OCI-LY1 (cell line): ENCODE results near the gene NATD1.
A peak's percentile ranks its signal among the peaks of the same experiment; 100 is the strongest.

ENCODE experiments used
- H2AFZ ChIP-seq: fragments of 200-600 bp; sonication (generic), shearing (Covaris generic); 2 replicates; pipeline ENCODE4 v1.6.0; 2014; ENCODE audit warnings: antibody characterized with exemption, mild to moderate bottlenecking, low read length
- H3F3A ChIP-seq: fragments of 200-600 bp; sonication (generic), shearing (Covaris generic); 2 replicates; pipeline ENCODE4 v1.6.0; 2014; ENCODE audit warnings: mild to moderate bottlenecking, antibody characterized with exemption, low read length, moderate library complexity; ENCODE audit not compliant: insufficient read depth
- H3K27ac ChIP-seq: fragments of 200-600 bp; sonication (generic); 2 replicates; pipeline ENCODE4 v1.5.1; 2014; ENCODE audit warnings: low read length, mixed run types, mild to moderate bottlenecking, low read depth; ENCODE audit not compliant: poor library complexity, severe bottlenecking
- H3K27me3 ChIP-seq: fragments of 200-600 bp; sonication (generic); 2 replicates; pipeline ENCODE4 v1.6.0; 2014; ENCODE audit warnings: antibody characterized with exemption, mild to moderate bottlenecking, low read length, moderate library complexity; ENCODE audit not compliant: insufficient read depth
- H3K36me3 ChIP-seq: fragments of 200-600 bp; sonication (generic); 2 replicates; pipeline ENCODE4 v1.6.1; 2014; ENCODE audit warnings: mild to moderate bottlenecking, antibody characterized with exemption, low read length, moderate library complexity, mixed read lengths; ENCODE audit not compliant: insufficient read depth
- H3K4me1 ChIP-seq: fragments of 200-600 bp; sonication (generic); 2 replicates; pipeline ENCODE4 v1.5.1; 2014; ENCODE audit warnings: mild to moderate bottlenecking, low read length, moderate library complexity; ENCODE audit not compliant: insufficient read depth, severe bottlenecking
- H3K4me2 ChIP-seq: fragments of 200-600 bp; sonication (generic), shearing (Covaris generic); 2 replicates; pipeline ENCODE4 v1.6.1; 2014; ENCODE audit warnings: low read length
- H3K4me3 ChIP-seq: fragments of 200-600 bp; sonication (generic); 2 replicates; pipeline ENCODE4 v1.5.1; 2014; ENCODE audit warnings: low read length, low read depth, mild to moderate bottlenecking, mixed read lengths; ENCODE audit not compliant: poor library complexity, severe bottlenecking
- H3K79me2 ChIP-seq: fragments of 200-600 bp; shearing (Covaris generic); 2 replicates; pipeline ENCODE4 v1.6.1; 2016; ENCODE audit warnings: mixed run types, low read length, mixed read lengths; ENCODE audit not compliant: insufficient read depth
- H3K9ac ChIP-seq: fragments of 200-600 bp; sonication (generic), shearing (Covaris generic); 2 replicates; pipeline ENCODE4 v1.6.1; 2014; ENCODE audit warnings: mild to moderate bottlenecking, low read length, mixed read lengths
- H3K9me2 ChIP-seq: fragments of 200-600 bp; sonication (generic), shearing (Covaris generic); 2 replicates; pipeline ENCODE4 v1.6.1; 2014; ENCODE audit warnings: low read depth, mild to moderate bottlenecking, low read length, mixed read lengths
- H3K9me3 ChIP-seq: fragments of 200-600 bp; shearing (Covaris generic); 2 replicates; pipeline ENCODE4 v1.6.1; 2014; ENCODE audit warnings: low read length, mixed read lengths
- H4K20me1 ChIP-seq: fragments of 200-600 bp; sonication (generic), shearing (Covaris generic); 2 replicates; pipeline ENCODE4 v1.6.0; 2016; ENCODE audit warnings: mild to moderate bottlenecking, low read length; ENCODE audit not compliant: insufficient read depth
- CTCF ChIP-seq: fragments of 200-600 bp; sonication (generic), shearing (Covaris generic); IDR thresholded peaks from 2 replicates; pipeline ENCODE4 v1.5.1; 2017; ENCODE audit warnings: mild to moderate bottlenecking, antibody characterized with exemption, low read length, moderate library complexity, mixed read lengths
- EZH2 ChIP-seq: fragments of 200-600 bp; sonication (generic), shearing (Covaris generic); IDR thresholded peaks from 2 replicates; pipeline ENCODE4 v1.8.0; 2017; ENCODE audit warnings: borderline replicate concordance, mixed run types, mild to moderate bottlenecking, antibody characterized with exemption, low read length, moderate library complexity, mixed read lengths

The NATD1 gene

DNA sequence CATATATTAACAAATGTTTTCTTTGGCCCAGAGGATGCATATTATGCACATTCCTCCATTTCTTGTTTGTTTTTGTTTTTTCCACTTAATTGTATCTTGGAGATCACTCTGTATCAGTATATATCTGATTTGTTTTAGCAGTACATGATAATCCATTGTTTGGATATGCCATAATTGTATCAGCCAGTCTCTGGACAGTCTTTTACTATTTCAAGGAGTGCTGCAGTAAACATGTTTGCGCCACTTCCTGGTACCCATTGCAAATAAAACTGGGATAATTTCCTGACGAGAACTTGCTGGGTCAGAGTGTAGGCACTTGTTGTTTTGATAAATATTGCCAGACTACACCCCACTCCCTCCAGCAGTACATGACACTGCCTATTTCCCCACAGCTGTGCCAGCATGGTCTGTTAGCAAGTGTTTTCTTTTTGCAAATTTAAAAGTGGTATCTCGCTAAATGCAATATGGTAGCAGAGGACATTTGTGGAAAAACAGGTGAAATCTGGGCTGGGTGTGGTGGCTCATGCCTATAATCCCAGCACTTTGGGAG is 34.3 kb downstream of the NATD1 start:
- TF ChIP-seq EZH2: no peak
- no peaks in the 10 kb centered on the region for H3K9me2 ChIP-seq
- H3K9ac ChIP-seq: no peak overlapping the region
- no peaks in the 10 kb centered on the region for H4K20me1 ChIP-seq
- H2AFZ ChIP-seq: no peak overlapping the region
- H3F3A ChIP-seq: no peaks in the 10 kb centered on the region
- H3K36me3 ChIP-seq: peaks cover 41% of the 10 kb centered on the region
- no peaks in the 10 kb centered on the region; the same call in 1 of the 2 replicates for H3K79me2 ChIP-seq
- H3K9me3 ChIP-seq: no peaks in the 10 kb centered on the region; the same call in 1 of the 2 replicates
- no peaks in the 10 kb centered on the region for H3K27me3 ChIP-seq
- H3K4me2 ChIP-seq: no peak overlapping the region
- no peak overlapping the region for H3K27ac ChIP-seq
- no peak overlapping the region for H3K4me3 ChIP-seq
- H3K4me1 ChIP-seq: peaks cover 15% of the 10 kb centered on the region

GRCh38 chr17:21218101-21218500 is 35.1 kb downstream of the NATD1 start:
- Histone ChIP-seq H3K9ac (no peak overlapping the region), H3K9me3 (no peaks in the 10 kb centered on the region; the same call in 1 of the 2 replicates), H3K4me1 (peaks cover 18% of the 10 kb centered on the region), H3K27ac (no peak overlapping the region), H3K36me3 (peaks cover 41% of the 10 kb centered on the region), H3K27me3 (no peaks in the 10 kb centered on the region), H3K79me2 (peaks cover 8% of the 10 kb centered on the region), H3K9me2 (no peaks in the 10 kb centered on the region), H3K4me3 (no peak overlapping the region), H4K20me1 (no peaks in the 10 kb centered on the region), H2AFZ (no peak overlapping the region), H3F3A (no peaks in the 10 kb centered on the region), H3K4me2 (no peak overlapping the region)
- TF ChIP-seq EZH2 (no peak), CTCF (peak; percentile 17; the same call in 1 of the 2 replicates)

- H3K4me1 ChIP-seq: peaks cover 25% of the 10 kb centered on the region
- no peaks in the 10 kb centered on the region for H4K20me1 ChIP-seq
- H3K9ac ChIP-seq: no peak overlapping the region
- no peak overlapping the region for H3K4me2 ChIP-seq
- no peaks in the 10 kb centered on the region for H3K27me3 ChIP-seq
- H3K4me3 ChIP-seq: no peak overlapping the region
- peaks cover 37% of the 10 kb centered on the region for H3K36me3 ChIP-seq
- H3K9me3 ChIP-seq: no peaks in the 10 kb centered on the region; the same call in 1 of the 2 replicates
- H3F3A ChIP-seq: no peaks in the 10 kb centered on the region
- TF ChIP-seq EZH2: no peak
- TF ChIP-seq CTCF: no peak
- H3K27ac ChIP-seq: no peak overlapping the region
- no peaks in the 10 kb centered on the region for H3K9me2 ChIP-seq
- peaks cover 15% of the 10 kb centered on the region for H3K79me2 ChIP-seq
- no peak overlapping the region for H2AFZ ChIP-seq
These were observed 35.9 kb downstream of the NATD1 start for GRCh38 chr17:21217346-21217745.

DNA sequence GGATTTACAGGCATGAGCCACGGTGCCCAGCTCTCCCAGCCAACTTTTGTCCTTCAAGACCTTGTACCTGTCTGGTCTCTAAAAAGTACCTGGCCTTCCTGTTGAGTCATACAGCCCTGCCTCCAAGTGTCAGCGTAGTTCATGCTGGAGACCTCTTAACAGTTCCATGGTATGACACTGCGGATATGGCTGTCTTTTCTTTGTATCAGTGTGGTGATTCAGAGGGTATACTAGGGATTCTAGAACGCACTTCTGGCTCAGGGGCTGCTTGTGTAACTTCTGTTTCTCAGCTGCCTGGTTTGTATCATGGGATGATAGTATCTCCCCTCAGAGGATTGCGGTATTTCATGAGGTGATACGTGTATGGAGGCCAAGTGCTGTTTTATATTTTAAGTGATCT is 37.3 kb downstream of the NATD1 start:
- H3K4me3 ChIP-seq: no peak overlapping the region
- H2AFZ ChIP-seq: no peak overlapping the region
- peaks cover 34% of the 10 kb centered on the region; the same call in 1 of the 2 replicates for H3K36me3 ChIP-seq
- TF ChIP-seq EZH2 (no peak), CTCF (no peak)
- H3F3A ChIP-seq: no peaks in the 10 kb centered on the region
- H3K9ac ChIP-seq: no peak overlapping the region; the same call in 1 of the 2 replicates
- H3K4me1 ChIP-seq: peaks cover 39% of the 10 kb centered on the region
- no peaks in the 10 kb centered on the region for H4K20me1 ChIP-seq
- H3K9me3 ChIP-seq: no peaks in the 10 kb centered on the region
- no peak overlapping the region for H3K27ac ChIP-seq
- H3K4me2 ChIP-seq: peak overlapping the region; percentile 92
- peaks cover 29% of the 10 kb centered on the region for H3K79me2 ChIP-seq
- no peaks in the 10 kb centered on the region for H3K9me2 ChIP-seq
- no peaks in the 10 kb centered on the region for H3K27me3 ChIP-seq
